Measurements from ENCODE around the gene UNC93B1. TPM values are rescaled to one million over a fixed set of nuclear protein-coding genes. Genes with fewer than 3 reads are reported as not detected.
A peak's percentile ranks its signal among the peaks of the same experiment; 100 is the strongest.

Gene UNC93B1
- total and polyA plus RNA-seq, 8 donors = 13.0 to 36.5 (median 17.5) TPM

DNA sequence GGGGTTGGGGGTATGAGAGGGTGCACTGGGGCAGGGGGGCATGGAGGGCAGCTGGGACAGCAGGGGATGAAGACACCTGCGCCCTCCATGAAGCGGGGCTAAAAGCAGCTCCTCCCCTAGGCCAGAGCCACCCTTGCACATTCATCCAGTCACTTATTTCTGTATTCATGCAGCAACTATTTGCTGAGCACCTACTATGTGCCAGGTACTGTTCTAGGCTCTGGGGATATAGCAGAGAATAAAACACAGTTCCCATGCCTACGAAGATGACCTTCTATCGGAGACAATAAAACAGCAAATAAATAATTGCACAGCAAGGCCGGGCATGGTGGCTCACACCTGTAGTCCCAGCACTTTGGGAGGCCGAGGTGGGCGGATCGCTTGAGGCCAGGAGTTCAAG lies 11.6 kb upstream of the UNC93B1 start:
- FAIRE-seq (no peak), ATAC-seq (no peak), DNase-seq (no peak)
- intact Hi-C loops (cut with DNase I) = no loop called here
- Histone ChIP-seq H3K4me1 (peaks cover 6 to 13% (median 6%) of the 10 kb centered on the region in 3 donors), H3K9me3 (no peaks in the 10 kb centered on the region), H3K4me3 (no peak overlapping the region), H3K27ac (peak overlapping the region in 1 of 4 donors; percentile 89), H3K27me3 (no peaks in the 10 kb centered on the region), H3K36me3 (no peaks in the 10 kb centered on the region)
- no peak for TF ChIP-seq CTCF (IDR thresholded peaks at IDR 0.05)
- 94 to 99% methylated on average over 8 of the region's 8 CpGs for WGBS, 2 donors

DNA sequence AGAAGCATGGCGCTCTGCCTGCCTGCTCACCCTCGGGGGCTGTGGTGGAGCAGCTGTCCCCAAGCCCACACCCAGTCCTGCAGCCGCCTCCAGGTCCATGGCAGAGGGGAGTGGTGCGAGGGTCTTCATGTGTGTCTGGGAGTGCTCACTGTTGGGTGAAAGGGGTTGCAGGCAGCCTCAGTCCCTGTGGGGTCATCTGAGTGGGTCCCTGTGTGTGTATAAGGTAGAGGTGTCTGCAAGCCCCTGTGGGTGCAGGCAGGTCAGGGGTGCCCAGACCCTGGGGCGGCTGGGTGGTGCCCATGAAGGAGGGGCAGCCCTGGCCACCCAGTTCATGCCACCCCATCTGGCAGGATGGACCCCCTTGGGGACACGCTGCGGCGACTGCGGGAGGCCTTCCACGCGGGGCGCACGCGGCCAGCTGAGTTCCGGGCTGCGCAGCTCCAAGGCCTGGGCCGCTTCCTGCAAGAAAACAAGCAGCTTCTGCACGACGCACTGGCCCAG lies 11.1 kb upstream of the UNC93B1 start:
- no peak for TF ChIP-seq CTCF (IDR thresholded peaks at IDR 0.05)
- intact Hi-C loops (cut with DNase I) = no loop called here
- no peak overlapping the region for H3K4me3 ChIP-seq
- ATAC-seq (no peak), DNase-seq (peak in 2 of 6 donors; percentile 25 to 70), FAIRE-seq (no peak)
- WGBS, 2 donors = 90 to 92% methylated on average over 19 of the region's 19 CpGs
- peak overlapping the region; percentile 70 to 89 (median 81) for H3K27ac ChIP-seq
- peaks cover 7 to 15% (median 11%) of the 10 kb centered on the region in 3 donors for H3K4me1 ChIP-seq
- no peaks in the 10 kb centered on the region for H3K9me3 ChIP-seq
- H3K27me3 ChIP-seq = no peaks in the 10 kb centered on the region
- no peaks in the 10 kb centered on the region for H3K36me3 ChIP-seq

DNA sequence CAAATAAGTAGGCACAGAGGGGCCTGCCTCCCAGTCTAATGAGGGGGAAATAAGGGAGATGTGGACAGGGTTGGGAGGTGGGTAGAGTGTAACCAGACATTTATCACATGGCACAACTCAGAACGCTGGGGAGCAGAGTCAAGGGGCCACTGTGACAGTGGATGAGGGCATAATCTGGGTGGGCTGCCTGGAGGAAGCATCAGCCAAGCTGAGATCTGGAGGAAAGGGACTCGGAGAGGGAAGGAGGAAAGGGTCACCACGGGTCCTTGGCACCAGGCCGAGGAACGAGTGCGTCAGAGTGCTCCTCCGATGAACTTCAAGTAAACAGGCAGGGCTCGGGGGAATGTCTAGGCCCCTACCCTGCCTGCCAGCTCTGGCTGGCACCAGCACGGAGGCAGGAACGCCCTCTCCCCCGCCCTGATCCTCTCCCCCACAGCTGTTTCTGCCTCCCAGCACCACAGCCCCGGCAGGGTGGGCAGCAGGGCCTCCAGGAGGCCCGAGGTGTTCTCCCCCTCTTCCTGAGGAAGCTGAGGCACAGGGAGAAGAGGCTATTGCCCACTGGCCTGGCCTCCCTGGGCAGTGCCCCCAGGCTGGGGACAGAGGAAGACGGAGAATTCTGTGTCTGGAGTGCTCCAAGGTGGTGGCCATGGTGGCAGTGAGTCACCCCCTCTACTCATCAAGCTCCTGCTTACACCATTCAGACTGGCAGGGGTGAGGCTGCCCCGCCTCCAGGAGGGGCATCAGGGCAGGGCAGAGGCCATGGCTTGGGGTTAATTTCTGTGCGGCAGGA lies 10.5 kb upstream of the UNC93B1 start:
- DNase-seq (peak in 4 of 6 donors; percentile 23 to 76 (median 68)), FAIRE-seq (no peak), ATAC-seq (peak in 1 of 4 donors; percentile 11)
- intact Hi-C loops (cut with DNase I) = no loop called here
- Histone ChIP-seq H3K27ac (peak overlapping the region; percentile 70 to 89 (median 81)), H3K27me3 (no peaks in the 10 kb centered on the region), H3K4me3 (no peak overlapping the region), H3K9me3 (no peaks in the 10 kb centered on the region), H3K4me1 (peaks cover 14 to 22% (median 15%) of the 10 kb centered on the region in 3 donors), H3K36me3 (no peaks in the 10 kb centered on the region)
- no peak for TF ChIP-seq CTCF (IDR thresholded peaks at IDR 0.05)
- WGBS, 2 donors = 66 to 67% methylated on average over 16 of the region's 16 CpGs

DNA sequence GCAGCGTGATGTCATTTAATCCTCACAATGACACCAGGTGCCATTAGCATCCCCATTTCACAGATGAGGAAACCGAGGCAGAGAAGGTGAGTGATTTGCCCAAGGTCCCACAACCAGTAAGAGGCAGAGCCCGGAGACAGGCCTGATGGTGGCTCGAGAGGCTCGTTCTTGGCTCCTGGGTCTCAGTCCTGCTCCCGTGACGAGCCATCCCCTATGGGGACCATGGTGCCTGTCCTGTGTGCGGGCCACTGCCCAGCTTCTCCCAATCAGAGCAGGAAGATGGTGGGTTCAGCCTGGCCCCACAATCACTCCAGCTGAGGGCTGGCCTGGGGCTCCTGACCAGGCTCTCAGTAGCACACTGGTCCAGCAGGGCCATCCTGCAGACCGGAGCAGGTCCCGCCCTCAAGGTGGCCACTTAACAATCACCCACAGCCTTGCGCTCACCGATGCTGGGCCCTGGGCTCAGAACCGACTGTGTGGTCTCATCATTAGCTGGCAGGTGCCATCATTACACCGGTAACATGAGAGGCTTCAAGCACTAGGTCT lies 9.8 kb upstream of the UNC93B1 start:
- H3K36me3 ChIP-seq = no peaks in the 10 kb centered on the region
- peak in 2 of 6 donors; percentile 14 to 59 for DNase-seq
- no peak overlapping the region for H3K4me3 ChIP-seq
- H3K9me3 ChIP-seq = no peaks in the 10 kb centered on the region
- no peak for TF ChIP-seq CTCF (IDR thresholded peaks at IDR 0.05)
- ATAC-seq = no peak
- WGBS, 2 donors = 86 to 88% methylated on average over 14 of the region's 14 CpGs
- no peak for FAIRE-seq
- peaks cover 20 to 29% (median 22%) of the 10 kb centered on the region in 3 donors for H3K4me1 ChIP-seq
- intact Hi-C loops (cut with DNase I) = no loop called here
- H3K27ac ChIP-seq = peak overlapping the region; percentile 70 to 89 (median 81)
- no peaks in the 10 kb centered on the region for H3K27me3 ChIP-seq
